Loucy (cell line): ENCODE measurements around the gene CTIF.

Experiments
- H2AFZ ChIP-seq: fragments of 200-600 bp; sonication (generic); 2 replicates; pipeline ENCODE4 v1.6.0; 2016; ENCODE audit warnings: antibody characterized with exemption, mild to moderate bottlenecking, low read length, moderate library complexity
- H3F3A ChIP-seq: fragments of 200-600 bp; 2 replicates; pipeline ENCODE4 v1.6.0; 2016; ENCODE audit warnings: antibody characterized with exemption, low read depth, mild to moderate bottlenecking
- H3K27me3 ChIP-seq: fragments of 200-600 bp; sonication (generic); 2 replicates; pipeline ENCODE4 v1.6.1; 2014; ENCODE audit warnings: low read length, mild to moderate bottlenecking; ENCODE audit not compliant: insufficient read depth, poor library complexity, severe bottlenecking
- H3K36me3 ChIP-seq: fragments of 200-600 bp; sonication (generic); 2 replicates; pipeline ENCODE4 v1.6.1; 2016; ENCODE audit warnings: low read length; ENCODE audit not compliant: insufficient read depth
- H3K4me1 ChIP-seq: fragments of 200-600 bp; sonication (generic); 2 replicates; pipeline ENCODE4 v1.5.1; 2014; ENCODE audit warnings: low read length, mild to moderate bottlenecking; ENCODE audit not compliant: insufficient read depth, poor library complexity, severe bottlenecking
- H3K4me2 ChIP-seq: fragments of 200-600 bp; sonication (generic); 2 replicates; pipeline ENCODE4 v1.6.0; 2014; ENCODE audit warnings: antibody characterized with exemption, low read length, low read depth, mild to moderate bottlenecking; ENCODE audit not compliant: poor library complexity, severe bottlenecking
- H3K4me3 ChIP-seq: fragments of 200-600 bp; sonication (generic); 2 replicates; pipeline ENCODE4 v1.5.1; 2014; ENCODE audit warnings: low read length, mild to moderate bottlenecking, mixed read lengths; ENCODE audit not compliant: poor library complexity, severe bottlenecking
- H3K79me2 ChIP-seq: fragments of 200-600 bp; sonication (generic); 2 replicates; pipeline ENCODE4 v1.6.1; 2014; ENCODE audit warnings: low read length; ENCODE audit not compliant: insufficient read depth
- H3K9ac ChIP-seq: fragments of 200-600 bp; sonication (generic); 2 replicates; pipeline ENCODE4 v1.6.0; 2014; ENCODE audit warnings: mild to moderate bottlenecking, low read depth, low read length, moderate library complexity; ENCODE audit not compliant: poor library complexity, severe bottlenecking
- H3K9me2 ChIP-seq: fragments of 200-600 bp; sonication (generic); replicated peaks from 2 replicates; pipeline ENCODE4 v1.6.1; 2016; ENCODE audit warnings: low read depth, low read length, mixed read lengths
- H3K9me3 ChIP-seq: fragments of 200-600 bp; sonication (generic); 2 replicates; pipeline ENCODE4 v1.6.1; 2014; ENCODE audit warnings: mild to moderate bottlenecking, antibody characterized with exemption, low read length, low read depth; ENCODE audit not compliant: insufficient read depth
- H4K20me1 ChIP-seq: fragments of 200-600 bp; sonication (generic); 2 replicates; pipeline ENCODE4 v1.6.0; 2014; ENCODE audit warnings: antibody characterized with exemption, low read length, mild to moderate bottlenecking; ENCODE audit not compliant: insufficient read depth, poor library complexity, severe bottlenecking
- CTCF ChIP-seq: fragments of 200-600 bp; sonication (generic); conservative IDR thresholded peaks from 2 replicates; pipeline ENCODE4 v1.5.1; 2014; ENCODE audit warnings: mild to moderate bottlenecking, antibody characterized with exemption, low read length
- EZH2phosphoT487 ChIP-seq: fragments of 200-600 bp; IDR thresholded peaks from 2 replicates; pipeline ENCODE4 v1.6.1; 2018; ENCODE audit warnings: antibody characterized with exemption, mild to moderate bottlenecking, moderate library complexity, borderline replicate concordance

The CTIF gene

GRCh38 chr18:48617844-48618497, 79.1 kb downstream of the CTIF start:
- no peaks in the 10 kb centered on the region for H4K20me1 ChIP-seq
- H3K36me3 ChIP-seq, result peaks cover 5% of the 10 kb centered on the region; the same call in 1 of the 2 replicates
- H3K79me2 ChIP-seq, result no peaks in the 10 kb centered on the region
- H3K27me3 ChIP-seq, result no peaks in the 10 kb centered on the region
- no peak overlapping the region for H2AFZ ChIP-seq
- TF ChIP-seq CTCF (no peak), EZH2phosphoT487 (no peak)
- no peaks in the 10 kb centered on the region for H3K4me1 ChIP-seq
- no peak overlapping the region for H3K4me3 ChIP-seq
- H3K9me3 ChIP-seq, result no peaks in the 10 kb centered on the region
- H3K4me2 ChIP-seq, result no peak overlapping the region
- no peaks in the 10 kb centered on the region for H3F3A ChIP-seq
- H3K9me2 ChIP-seq, result no peaks in the 10 kb centered on the region
- H3K9ac ChIP-seq, result no peak overlapping the region

- H4K20me1 ChIP-seq, result no peaks in the 10 kb centered on the region
- H3K36me3 ChIP-seq, result peaks cover 5% of the 10 kb centered on the region; the same call in 1 of the 2 replicates
- H3K4me2 ChIP-seq, result no peak overlapping the region
- no peak overlapping the region for H2AFZ ChIP-seq
- no peak overlapping the region for H3K9ac ChIP-seq
- no peaks in the 10 kb centered on the region for H3K9me2 ChIP-seq
- no peaks in the 10 kb centered on the region for H3K79me2 ChIP-seq
- TF ChIP-seq CTCF, result no peak
- no peak for TF ChIP-seq EZH2phosphoT487
- H3K4me3 ChIP-seq, result no peak overlapping the region
- no peaks in the 10 kb centered on the region for H3K4me1 ChIP-seq
- no peaks in the 10 kb centered on the region for H3K9me3 ChIP-seq
- H3K27me3 ChIP-seq, result no peaks in the 10 kb centered on the region
- no peaks in the 10 kb centered on the region for H3F3A ChIP-seq
These were observed 80.2 kb downstream of the CTIF start for GRCh38 chr18:48619016-48619415.

GRCh38 chr18:48619501-48619900, 80.7 kb downstream of the CTIF start:
- TF ChIP-seq EZH2phosphoT487 (no peak), CTCF (no peak)
- Histone ChIP-seq H3K4me3 (no peak overlapping the region), H3K9me2 (no peaks in the 10 kb centered on the region), H3K36me3 (peaks cover 5% of the 10 kb centered on the region; the same call in 1 of the 2 replicates), H3K4me1 (no peaks in the 10 kb centered on the region), H3K9ac (no peak overlapping the region), H4K20me1 (no peaks in the 10 kb centered on the region), H3K27me3 (no peaks in the 10 kb centered on the region), H3K79me2 (no peaks in the 10 kb centered on the region), H3K4me2 (no peak overlapping the region), H3K9me3 (no peaks in the 10 kb centered on the region), H2AFZ (no peak overlapping the region), H3F3A (no peaks in the 10 kb centered on the region)
